Measurements from ENCODE around the gene SCARB1.

DNA sequence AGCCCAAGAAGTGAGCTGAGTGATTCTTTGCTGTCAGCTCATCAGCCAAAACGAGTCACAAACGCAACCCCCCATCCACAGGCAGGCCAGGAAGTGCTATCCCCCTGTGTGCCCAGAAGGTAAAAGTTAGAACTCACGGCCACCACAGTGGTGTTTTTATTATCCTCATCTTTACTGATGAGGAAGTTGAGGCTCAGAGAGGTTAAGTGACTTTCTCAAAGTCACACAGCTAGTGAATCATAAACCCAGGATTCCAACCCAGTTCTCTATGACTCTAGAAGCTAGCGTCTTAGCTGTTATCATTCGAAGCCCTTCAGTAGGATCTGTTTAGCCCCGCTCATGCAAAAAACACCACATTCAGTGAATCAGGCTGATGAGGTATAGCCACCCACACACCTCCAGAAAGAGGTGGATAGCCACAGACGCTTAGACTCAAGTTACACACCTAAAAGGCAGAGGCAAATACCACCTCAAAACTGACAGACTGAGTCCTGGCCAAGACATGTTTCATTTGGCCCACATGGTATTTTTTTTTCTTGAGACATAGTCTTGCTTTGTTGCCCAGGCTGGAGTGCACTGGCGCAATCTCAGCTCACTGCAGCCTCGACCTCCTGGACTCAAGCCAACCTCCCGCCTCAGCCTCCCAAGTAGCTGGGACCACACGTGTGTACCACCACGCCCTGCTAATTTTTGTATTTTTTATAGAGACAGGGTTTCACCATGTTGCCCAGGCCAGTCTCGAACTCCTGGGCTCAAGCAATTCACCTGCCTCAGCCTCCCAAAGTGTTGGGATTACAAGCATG lies 100.7 kb downstream of the SCARB1 start:
- TF ChIP-seq EZH2 (IDR thresholded peaks at IDR 0.05; ENCODE audit: borderline replicate concordance, low read depth, low read length, severe bottlenecking) = no peak
- TF ChIP-seq, protein P1, sequence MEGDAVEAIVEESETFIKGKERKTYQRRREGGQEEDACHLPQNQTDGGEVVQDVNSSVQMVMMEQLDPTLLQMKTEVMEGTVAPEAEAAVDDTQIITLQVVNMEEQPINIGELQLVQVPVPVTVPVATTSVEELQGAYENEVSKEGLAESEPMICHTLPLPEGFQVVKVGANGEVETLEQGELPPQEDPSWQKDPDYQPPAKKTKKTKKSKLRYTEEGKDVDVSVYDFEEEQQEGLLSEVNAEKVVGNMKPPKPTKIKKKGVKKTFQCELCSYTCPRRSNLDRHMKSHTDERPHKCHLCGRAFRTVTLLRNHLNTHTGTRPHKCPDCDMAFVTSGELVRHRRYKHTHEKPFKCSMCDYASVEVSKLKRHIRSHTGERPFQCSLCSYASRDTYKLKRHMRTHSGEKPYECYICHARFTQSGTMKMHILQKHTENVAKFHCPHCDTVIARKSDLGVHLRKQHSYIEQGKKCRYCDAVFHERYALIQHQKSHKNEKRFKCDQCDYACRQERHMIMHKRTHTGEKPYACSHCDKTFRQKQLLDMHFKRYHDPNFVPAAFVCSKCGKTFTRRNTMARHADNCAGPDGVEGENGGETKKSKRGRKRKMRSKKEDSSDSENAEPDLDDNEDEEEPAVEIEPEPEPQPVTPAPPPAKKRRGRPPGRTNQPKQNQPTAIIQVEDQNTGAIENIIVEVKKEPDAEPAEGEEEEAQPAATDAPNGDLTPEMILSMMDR (IDR thresholded peaks at IDR 0.05; ENCODE audit: borderline replicate concordance, extremely low read depth, low read length, poor library complexity, severe bottlenecking) = no peak

Measured in DND-41 (cell line).